HEK293 (cell line): ENCODE data around the gene GTPBP6.

Source experiments
- CTCF ChIP-seq: fragments of 450-650 bp; formaldehyde crosslinking; IDR thresholded peaks from 2 replicates; pipeline ENCODE4 v1.5.1; 2016; ENCODE audit warnings: missing biosample characterization, missing genetic modification characterization
- HOXA7 ChIP-seq: sonication (generic); formaldehyde crosslinking; IDR thresholded peaks from 2 replicates; pipeline ENCODE4 v1.8.1; 2022; ENCODE audit warnings: missing genetic modification reagents, borderline replicate concordance
- ZNF571 ChIP-seq: fragments of 450-650 bp; formaldehyde crosslinking; IDR thresholded peaks from 2 replicates; pipeline ENCODE4 v1.5.0; 2017; ENCODE audit warnings: missing biosample characterization, missing genetic modification characterization
- ZSCAN18 ChIP-seq: fragments of 450-650 bp; formaldehyde crosslinking; IDR thresholded peaks from 2 replicates; pipeline ENCODE4 v1.5.1; 2016; ENCODE audit warnings: missing biosample characterization, missing genetic modification characterization

GRCh38 chrX:320126-320783 is 1.7 kb upstream of the GTPBP6 start:
- no peak for TF ChIP-seq ZSCAN18 (tag by site-specific recombination)
- no peak for TF ChIP-seq HOXA7
- TF ChIP-seq ZNF571, result no peak
- no peak for TF ChIP-seq CTCF
